Activated effector memory CD4-positive, alpha-beta T cell treated with anti-CD3 and anti-CD28 coated beads, Interleukin-2, amount 50 U/mL, for 16 hours (primary cell): Measurements from ENCODE around the gene TRIO.

ENCODE experiments used
- DNase-seq: peaks from one replicate; pipeline ENCODE4 v3.0.0-alpha.2; 2020

TRIO gene

DNA sequence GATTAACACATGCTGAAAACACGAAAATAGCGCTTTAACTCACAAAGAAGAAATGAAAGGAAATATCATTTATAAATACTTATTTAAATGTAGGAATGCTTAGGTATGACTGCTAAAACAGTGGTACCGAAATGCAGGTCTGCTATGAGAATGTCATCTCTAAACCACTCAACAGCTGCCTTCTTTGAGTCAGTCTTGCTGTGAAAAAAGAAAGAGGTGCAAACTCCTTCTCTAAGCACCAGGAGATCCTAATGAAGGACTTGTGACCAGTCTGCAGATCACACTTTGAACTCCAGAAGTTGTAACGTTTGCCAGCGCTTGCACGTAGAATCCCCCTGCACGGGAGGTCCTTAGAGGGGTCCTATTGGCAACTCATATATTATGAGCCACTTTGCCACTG is 86.6 kb downstream of the TRIO start:
- DNase-seq: no peak

DNA sequence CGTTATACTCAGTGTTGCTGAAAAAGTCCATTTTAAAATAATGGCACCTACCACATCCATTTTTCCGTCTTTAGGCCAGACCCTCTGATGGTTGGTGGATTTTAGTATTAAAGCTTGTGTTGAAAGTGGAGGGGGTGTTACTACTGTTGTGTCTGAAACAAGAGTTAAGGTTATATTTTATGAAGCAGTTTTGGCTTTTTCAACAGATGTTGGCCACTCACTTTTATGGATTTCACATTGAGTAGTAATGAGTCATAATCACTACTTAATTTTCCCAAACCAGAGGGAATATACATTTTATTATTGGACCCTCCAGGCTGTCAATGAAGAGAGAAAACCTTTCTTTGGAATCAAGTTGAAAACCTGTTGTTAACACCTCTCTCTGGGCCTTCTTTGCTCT is 88.0 kb downstream of the TRIO start:
- no peak for DNase-seq

DNA sequence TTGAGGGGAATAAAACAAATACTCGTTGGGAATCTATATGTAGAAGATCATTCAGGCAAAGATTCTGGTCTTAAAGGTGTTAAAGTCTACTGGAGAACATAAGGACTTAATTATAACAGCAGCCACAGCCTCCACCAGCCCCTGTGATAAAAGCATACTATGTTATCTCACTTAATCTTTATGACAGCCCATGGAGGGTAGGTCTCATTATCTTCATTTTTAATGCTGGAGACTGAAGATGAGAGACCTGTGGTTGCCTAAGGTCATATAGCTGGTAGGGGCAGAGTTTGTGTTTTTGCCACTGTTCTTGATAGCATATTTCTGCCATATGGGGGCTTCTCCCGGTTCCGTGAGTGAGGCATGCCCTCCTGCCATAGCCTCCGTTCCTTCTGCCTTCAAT is 88.7 kb downstream of the TRIO start:
- DNase-seq: no peak

DNA sequence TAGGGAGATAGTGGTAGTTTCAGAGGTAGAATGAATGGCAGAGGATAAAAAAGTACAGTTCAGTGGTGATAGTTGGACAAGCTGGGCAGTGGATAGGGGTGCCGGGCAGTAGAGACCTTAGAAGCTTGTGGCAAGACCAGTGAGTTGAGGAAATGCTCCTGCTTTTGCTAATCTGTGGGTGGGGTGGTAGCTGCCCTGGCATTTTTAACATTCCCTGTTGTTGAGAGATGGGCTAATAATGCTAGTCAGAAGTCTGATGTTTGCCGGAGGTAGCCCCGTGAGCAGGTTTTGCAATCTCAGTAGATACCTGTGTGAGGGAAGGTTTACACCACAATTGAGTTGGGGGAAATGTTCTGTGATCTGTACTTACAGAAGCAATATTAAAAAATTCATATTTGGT is 91.1 kb downstream of the TRIO start:
- DNase-seq: no peak

GRCh38 chr5:14235872-14236271 is 92.7 kb downstream of the TRIO start:
- DNase-seq: no peak

DNA sequence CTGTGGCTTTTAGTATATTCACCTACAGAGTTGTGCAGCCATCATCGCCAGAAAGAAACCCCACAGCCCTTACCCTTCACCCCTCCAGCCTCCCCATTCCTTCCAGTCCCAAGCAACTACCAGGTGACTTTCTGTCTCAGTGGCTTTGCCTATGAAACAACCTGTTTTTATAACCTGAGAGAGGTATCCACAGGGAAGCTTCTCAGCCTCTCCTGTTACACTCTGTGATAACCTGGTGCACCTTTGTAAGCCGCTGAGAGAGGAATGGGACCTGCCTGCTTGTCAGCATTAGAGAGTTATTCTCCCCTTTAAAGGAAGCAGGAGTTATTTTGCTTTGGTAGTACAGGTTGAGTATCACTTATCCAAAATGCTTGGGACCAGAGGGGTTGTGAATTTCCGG is 93.6 kb downstream of the TRIO start:
- DNase-seq: no peak

GRCh38 chr5:14237317-14238086 is 94.4 kb downstream of the TRIO start:
- DNase-seq: no peak

GRCh38 chr5:14238272-14238671 is 95.1 kb downstream of the TRIO start:
- no peak for DNase-seq

GRCh38 chr5:14239404-14239803 is 96.3 kb downstream of the TRIO start:
- DNase-seq: no peak

DNA sequence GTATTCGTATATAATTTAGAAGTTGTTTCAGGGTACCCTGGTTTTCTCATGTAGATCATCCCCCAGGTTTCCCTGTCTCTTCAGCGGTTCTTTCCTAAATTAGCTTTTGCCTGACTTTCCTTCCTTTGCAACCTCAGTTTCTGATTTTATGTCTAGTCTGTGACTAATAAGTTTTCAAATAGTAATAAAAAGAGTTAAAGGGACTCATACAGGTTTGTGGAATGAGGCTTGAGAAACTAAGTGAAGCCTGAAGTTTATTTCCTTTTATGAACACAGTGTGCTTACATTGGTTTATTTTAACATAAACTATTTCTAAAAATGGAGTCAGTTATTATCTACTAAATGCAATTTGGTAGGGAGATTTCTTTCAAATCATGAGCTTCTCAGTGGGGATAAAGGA is 96.8 kb downstream of the TRIO start:
- no peak for DNase-seq

DNA sequence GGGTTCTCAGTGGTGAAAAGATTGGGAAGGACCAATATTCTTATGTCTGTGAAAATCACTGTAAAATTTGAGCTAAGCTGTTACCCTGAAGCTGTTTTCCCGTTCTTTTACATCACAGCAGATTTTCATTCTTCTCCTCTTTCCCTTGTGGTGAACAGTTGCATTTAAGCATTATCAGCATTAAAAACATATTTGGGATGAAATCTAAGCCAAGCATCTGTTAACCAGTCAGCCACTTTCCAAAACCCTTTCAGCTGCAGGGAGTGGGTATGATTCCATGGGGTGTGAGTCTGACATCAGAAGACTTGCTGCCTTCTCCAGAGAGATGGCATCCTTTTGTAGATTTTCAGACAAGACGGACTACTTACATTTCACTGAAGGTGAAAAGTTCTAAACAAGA is 97.2 kb downstream of the TRIO start:
- no peak for DNase-seq

DNA sequence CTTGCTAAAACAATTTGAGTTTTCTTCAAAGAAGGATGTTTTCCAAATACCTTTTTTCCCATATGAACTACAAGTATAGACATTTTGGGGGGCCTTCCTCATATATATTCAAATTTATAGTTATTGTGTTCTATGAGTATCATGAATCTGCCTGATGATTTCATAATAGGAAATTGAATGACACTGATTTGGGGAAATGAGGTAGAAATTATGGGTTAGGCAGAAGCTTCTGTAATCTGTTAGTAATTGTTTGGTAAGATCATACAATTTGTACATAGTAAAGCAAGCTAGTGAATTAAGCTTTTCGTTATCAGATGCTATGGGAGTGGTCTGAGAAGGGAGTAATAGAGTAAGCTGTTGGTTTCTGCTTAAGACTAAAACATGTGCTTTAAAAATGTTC is 98.0 kb downstream of the TRIO start:
- DNase-seq: no peak

GRCh38 chr5:14242447-14242846 is 99.3 kb downstream of the TRIO start:
- no peak for DNase-seq

DNA sequence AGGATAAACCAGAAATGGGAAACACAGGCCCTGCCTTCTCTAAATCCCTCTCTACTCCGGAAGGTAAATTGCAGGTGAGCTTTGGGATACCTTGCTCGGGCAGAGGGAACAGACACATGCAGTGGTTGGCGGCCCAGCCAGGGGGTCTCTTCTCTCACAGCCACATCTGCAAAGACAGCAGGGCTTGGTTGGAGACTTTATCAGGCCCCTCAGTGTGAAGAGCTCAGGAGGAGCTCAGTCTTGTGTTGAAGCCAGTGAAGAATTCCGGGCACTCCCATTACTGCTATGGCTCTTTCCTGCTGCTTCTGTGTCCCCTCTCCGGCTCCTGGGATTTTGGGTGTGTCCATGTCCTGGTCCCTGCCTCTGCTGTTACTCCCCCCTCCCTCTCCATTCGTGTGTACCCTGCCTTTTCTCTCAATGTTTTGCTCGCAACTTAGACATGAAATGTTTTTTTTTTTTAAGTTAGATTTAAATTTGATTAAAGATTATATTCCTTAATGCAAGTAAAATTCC is 99.8 kb downstream of the TRIO start:
- DNase-seq: no peak

- DNase-seq: no peak
These were observed 100.6 kb downstream of the TRIO start for GRCh38 chr5:14243766-14244165.

GRCh38 chr5:14244721-14245120 is 101.6 kb downstream of the TRIO start:
- DNase-seq: no peak

DNA sequence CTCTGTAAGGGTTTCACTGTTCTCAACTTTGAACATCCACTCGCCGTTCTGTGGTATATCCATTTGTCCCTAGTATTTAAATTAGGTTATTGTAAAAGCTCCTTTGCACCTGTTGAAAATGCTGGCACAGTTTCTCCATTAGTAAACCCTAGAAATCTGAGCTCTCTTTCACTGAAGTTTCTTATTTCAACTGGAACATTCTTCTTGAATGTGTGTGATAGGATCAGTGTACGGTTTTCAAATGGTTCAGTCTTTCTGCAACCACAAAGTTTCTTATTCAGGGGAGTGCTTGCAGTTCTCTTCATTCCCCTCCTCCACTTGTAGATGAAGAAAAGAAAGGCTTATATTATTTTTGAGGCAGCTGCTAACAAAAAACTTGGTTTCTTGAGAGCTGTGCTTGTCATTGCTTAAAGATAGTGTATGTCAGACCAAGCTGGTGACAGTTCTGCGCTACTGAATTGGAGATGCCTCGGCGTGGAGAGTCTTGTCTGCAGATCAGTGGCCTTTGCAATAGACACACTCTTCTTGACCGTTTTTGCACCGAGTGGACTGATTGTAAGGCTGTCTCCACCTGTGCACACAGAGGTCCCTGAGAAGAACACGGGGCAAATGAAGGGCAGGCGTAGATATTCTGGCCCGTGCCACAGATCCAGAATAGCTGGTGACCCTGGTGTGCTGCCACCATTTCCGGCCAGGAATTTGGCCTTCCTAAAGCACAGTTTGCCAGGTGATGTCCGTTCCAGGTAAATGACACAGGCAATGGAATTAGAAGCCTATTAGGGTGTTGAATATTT is 102.2 kb downstream of the TRIO start:
- no peak for DNase-seq

DNA sequence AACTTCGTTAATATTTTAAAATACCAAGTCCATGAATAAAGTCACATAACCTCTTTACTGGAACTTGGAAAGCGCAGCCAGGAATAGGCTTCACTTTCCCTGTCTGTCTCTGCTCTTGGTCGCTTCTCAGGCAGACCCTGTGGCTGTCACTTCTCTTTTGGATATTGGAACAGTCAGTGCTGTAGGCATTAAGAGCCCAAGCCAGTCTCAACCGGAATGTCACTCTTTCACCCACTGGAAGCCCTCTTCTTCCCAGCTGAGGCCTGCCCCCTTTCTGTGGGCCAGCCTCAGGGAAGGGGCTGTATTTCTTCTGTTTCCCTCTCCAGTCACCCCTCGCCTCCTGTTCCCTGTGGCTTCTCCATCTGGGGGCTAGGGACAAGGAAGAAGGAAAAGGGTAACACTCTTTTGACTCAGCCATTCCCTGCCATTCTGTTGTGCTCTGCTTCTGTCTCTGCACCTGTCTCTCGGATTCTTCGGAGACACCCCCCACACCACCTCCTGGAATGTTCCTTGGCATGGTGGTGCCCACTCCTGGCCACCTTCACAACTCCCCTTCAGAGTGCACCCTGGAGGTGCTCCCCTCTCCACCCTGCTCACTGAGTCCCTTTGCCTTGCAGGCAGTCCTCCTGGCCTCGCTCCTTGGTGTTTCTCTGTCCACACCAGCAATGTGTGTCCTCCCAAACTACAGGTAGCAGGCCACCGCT is 103.4 kb downstream of the TRIO start:
- DNase-seq: no peak

- no peak for DNase-seq
These were observed 103.9 kb downstream of the TRIO start for GRCh38 chr5:14247054-14247386.

GRCh38 chr5:14249258-14250082 is 106.3 kb downstream of the TRIO start:
- no peak for DNase-seq

- no peak for DNase-seq
These were observed 107.0 kb downstream of the TRIO start for GRCh38 chr5:14250084-14250695.
